Glomerular visceral epithelial cell (primary cell): Measurements from ENCODE around the gene ETFA.
A peak's percentile ranks its signal among the peaks of the same experiment; 100 is the strongest.

Source experiments
- DNase-seq: peaks from one replicate; pipeline ENCODE4 v3.0.0-alpha.2; 2016; ENCODE audit errors: extremely low spot score

The ETFA gene

DNA sequence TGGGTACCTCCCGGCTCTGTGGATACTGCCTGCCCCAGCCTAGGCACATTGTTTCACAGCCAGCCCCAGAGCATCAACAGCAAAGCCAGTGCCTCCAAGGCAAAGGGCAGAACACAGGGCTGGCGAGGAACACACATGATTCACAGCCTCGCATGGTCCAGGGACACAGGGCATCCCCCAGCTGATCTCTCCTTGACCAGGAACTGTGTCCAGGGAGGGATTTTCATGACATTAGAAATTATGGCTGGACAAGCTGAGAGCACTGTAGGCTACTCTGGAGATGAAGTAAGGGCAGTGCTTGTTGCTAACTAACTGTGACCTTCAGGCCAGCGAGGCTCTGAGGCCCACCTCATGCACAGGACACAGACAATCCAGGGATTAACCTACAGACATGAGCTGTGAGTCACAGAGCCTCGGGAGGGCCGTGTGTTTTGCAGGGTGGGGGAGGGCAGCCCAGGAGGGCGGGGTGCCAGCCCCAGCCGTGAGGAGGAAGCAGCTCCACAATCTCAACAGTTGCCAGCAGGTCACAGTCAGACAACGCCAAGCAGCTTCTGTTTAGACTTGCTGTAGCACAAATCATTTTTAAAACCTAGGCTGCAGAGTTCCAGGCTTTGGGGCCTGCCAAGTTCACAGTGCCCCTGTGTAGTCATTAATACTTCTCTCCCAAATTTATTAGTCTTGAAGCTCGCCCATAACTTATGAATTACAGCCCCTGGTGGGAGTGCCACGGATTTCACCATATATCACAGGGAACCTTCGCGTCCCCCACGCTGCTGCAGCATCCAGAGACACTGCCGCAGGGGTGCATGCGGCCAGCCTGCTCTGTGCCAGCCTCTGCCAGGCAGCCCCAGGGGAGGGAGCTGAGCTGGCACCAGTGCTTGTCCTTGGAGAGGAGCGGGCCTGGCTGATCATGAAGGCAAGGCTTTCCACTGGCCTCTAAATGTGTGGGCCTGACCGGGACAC is 114.7 kb downstream of the ETFA start:
- peak; percentile 95 for DNase-seq

DNA sequence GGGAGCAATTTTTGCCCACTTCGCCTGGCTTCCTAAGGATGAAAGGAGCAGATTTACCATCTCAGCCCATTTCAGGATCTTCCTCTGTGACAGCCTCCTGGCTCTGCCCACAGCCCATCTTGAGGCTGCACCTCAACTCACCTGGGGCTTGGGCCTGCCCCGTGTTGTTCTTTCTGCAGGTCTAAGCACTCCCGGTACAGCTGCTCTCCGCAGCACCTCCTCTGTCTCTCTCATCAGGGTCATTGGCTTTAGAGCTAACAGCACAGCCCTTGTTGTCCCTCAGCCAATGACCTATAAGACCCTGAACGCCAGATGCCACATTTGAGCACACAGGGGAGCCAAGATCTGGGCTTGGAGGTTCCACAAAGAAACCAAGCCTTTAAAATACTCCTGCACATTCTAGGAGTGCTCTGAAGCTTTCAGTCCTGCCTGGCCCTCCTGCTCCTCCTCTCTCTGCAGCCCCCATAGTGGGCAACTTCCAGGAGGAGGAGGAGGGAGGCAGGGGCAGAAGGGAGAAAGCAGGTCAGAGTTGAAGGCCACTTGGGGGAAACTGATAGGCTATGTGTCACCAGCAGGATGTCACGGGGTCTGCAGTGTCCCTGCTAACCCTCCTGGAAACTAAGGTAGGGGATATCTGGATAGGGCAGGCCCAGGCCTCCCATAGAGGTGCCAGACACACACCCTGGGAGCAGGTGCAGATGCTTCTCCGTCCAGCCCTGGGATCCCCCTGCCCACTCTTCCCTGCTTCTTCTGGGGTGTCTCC is 115.6 kb downstream of the ETFA start:
- DNase-seq, result no peak

DNA sequence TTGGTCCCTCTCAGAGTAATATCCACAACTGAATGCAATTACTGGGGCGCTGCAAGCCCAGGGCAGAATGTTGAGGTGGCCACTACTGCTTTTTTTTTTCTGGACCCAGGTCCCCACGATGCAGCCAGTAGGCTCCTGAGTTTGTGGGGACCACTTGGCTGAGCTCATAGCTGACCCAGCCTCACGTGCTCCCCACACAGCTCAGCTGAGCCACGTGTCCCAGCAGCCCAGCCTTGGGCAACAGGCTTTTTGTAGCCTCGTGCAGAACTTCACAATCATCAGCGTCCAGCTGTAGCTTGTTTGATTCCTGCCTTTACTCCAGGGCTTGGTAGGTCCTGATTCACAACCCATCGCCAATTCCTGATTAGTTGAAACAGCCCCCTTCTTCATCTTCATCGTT is 117.3 kb downstream of the ETFA start:
- no peak for DNase-seq

DNA sequence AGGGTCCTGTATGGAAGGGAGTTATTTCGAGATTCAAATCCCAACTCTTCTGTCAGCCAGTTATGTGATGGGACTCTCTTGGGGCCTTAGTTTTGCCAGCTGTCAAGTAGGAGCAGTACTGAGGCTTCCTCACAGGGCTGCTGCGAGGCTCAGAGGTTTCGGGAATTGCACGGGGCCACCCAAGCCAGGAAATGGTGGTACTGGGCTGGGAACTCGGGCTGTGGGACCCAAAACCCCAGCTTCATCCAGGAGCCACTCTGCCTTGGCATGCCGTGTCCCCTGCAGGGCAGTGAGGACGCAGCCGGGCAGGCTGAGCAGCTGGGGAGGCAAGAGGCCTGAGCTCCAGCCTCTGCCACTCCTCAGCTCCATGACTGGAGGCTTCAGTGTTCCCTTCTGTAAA is 118.6 kb downstream of the ETFA start:
- DNase-seq, result no peak

DNA sequence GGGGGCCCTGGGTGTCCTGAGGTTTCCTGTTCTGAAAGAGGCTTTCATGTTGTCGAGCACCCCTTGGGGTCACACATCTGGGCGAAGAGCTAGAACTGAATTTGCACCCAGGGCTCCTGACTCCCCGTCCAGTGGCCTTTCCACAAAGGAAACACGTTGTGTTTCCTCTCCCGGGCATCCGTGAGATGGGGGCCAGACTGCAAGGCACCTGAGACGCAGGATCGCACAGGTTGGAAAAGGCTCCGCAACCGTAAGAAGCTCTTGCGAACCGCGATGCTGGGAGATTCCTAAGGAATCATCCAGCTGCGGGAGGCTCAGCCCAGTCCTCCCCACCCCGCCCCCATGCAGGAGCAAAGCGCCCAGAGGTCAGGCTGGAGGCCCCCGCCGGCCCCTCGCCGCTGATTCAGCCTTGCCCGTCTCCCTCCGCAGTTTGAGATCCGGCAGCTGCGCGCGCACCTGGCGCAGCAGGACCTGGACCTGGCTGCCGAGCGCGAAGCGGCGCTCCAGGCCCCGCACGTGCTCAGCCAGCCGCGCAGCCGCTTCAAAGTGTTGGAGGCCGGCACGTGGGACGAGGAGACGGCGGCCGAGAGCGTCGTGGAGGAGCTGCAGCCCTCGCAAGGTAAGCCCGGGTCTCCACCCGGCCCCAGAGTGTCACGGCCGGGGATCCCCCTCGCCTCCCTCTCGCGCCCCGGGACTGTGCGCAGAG is 119.6 kb downstream of the ETFA start:
- no peak for DNase-seq

DNA sequence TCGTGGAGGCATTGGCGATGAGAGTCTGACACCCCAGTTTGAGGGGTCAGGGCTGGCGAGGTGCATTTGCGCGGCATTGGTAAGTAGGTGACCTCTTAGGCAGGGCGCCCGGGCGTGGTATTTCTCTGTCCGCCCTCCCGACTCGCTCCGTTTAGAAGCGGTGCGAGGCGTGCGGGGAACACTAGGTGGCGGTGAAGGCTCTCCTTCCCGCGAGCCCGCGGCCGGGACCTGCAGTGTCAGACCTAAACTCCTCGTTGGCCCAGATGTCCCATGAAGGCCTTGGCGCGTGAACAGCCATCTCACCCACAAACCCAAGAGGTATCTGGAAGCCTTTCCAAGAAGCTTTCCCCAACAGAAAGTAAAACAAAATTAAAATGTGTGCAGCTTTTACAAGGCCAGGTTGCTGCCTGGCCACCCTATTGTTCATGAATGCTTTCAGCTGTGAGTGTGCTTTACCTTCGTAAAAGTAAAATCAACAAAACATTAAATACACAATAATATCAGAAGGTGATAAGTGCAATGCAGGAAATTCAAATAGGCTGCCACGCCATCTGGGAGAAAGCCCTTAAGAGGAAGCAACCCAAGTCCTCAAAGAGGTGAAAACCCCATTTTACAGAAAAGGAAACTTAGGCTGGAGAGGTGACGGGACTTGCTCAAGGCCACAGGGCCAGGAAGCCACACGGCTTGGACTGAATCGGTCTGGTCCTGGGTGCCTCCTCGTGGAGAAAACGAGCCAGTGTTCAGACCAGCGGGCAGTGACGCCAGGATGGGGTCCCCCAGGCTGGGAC is 120.3 kb downstream of the ETFA start:
- DNase-seq, result peak; percentile 79

DNA sequence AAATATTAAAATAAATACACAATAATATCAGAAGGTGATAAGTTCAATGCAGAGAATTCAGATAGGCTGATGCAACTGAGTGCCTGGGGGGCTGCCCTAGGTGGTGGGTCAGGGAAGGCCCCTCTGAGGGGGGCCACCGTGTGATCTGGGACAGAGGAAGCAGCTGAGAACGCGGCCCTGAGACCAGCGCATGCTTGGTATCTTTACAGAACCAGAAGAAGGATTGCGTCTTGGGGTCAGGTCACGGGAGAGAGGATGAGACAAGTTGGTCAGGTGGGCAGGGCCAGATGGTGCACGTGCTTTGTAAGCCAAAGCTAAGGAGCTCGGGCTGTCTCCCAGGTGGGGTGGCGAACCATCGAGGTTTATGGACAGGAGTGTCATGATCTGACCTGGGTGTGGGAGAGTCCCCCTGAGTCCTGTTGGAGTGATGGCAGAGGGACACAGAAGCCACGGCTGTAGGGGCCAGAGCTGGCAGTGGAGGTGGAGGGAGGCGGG is 121.2 kb downstream of the ETFA start:
- no peak for DNase-seq

DNA sequence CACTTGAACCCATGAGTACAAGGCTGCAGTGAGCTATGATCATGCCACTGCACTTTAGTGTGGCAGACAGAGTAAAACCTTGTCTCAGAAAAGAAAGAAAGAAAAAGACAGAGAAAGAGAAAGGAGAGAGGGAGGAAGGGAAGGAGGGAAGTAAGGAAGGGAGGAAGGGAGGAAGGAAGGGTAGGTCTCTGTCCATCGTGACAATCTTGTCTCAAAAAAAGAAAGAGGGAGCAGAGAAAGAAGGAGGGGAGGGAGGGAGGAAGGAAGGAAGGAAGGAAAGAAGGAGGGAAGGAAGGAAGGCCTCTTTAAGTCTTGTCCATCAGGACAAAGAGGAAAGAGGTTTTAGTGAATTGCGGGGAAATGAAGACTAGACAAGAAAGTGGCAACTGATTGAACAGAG is 122.2 kb downstream of the ETFA start:
- no peak for DNase-seq

DNA sequence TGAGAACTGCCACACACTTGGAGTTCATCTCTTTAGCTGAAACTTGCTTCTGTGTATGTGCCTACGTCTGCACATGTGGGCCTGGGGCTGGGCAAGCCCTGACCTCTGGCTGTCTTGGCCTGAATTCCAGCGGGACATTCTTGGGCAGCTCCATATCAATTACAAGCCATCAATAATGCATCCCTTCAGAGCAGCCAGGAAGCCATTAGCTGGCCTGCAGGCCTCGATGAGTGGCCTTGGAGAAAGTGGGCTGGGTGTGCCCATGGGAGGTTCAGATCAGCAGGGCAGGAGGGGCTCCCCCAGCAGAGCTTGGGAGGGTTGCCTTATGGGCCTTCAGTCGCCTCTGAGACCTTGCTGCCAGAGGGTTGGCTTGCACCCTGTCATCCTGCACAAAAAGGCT is 124.1 kb downstream of the ETFA start:
- no peak for DNase-seq

DNA sequence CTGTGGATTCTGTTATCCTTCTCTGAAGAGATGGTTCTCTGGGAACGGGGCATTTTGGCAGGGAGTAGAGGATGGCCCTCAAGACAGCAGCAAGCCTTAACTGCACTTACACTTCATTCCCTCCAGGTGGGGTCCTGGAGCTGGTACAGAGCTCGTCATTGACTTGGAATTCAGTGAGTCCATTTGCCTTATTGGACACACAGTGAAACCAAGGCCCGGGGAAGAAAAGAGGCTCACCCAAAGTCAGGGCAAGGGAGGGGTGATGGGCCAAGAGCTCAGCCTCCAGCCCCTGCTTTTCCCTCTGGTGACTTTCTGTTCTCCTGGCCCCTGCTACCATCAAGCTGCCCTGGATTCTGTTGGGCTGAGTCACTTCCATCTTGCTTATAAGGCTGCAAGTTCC is 125.6 kb downstream of the ETFA start:
- DNase-seq, result peak; percentile 57

DNA sequence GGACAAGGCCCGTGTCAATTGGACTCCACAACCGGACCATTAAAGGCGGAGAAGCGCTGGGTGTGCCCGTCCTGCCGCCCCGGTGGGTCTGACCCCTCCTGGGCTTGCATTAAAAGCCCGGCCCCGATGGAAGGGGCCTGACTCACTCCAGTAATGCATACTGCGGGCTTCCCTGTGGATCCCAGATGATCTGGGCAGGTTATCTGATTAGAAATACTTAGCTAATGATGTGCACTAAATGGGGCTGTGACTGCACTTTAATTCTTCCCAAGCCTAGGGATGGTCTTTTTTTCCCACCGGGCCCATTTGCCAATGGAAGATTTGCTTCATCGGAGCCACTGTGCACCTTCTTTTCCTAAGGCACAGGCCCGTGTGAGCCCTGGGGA is 126.6 kb downstream of the ETFA start:
- DNase-seq, result no peak

DNA sequence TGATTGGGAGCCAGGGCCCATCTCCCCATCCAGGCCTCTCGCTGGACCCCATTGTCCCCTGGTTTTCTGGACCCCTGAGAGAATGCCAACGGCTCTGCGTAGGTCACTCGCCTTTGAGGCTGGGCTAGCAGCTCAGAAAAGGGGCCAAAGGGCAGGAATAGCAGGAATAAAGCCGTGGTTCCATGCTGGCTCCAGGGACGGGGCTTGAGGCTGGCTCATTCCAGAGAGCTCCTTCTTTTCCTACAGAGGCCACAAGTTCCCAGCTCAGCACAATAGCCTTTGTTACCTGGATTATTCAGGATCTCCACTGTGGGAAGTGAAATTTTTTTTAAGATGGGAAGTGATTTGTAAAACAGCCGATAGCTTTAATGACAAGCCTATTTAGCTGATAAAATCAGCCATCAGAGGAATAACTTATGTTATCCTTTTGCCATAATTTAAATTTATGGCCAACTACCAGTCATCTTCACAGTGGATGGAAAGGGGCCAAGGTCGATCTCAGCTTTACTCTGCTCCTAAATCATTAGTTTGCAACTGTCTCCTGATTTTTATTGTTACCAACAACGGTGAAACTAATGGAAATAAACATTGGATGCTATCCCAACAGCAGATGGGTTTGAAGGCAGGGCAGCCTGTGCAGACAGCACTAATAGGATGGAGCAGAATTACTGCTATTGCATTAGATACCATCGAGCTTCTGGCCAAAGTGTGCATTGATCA is 127.2 kb downstream of the ETFA start:
- DNase-seq, result no peak

DNA sequence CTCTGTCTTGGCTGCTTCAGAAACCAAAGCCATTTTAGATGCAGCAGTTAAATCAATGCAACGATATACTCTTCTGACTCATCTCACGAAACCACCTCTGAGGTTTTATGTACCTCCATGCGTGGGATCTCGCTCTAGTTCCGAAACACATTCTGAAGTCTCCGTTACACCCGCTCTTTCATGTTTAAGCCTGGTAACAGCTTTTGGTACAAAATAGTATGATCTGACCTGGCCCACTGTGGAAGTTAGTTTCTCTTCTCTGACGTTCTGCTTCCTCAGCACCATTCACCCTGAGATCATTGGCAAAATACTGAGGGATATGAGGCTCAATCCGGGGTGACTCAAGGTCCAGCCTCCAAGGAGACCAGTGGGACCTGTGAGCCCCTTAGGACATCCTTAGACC is 129.6 kb downstream of the ETFA start:
- DNase-seq, result no peak

DNA sequence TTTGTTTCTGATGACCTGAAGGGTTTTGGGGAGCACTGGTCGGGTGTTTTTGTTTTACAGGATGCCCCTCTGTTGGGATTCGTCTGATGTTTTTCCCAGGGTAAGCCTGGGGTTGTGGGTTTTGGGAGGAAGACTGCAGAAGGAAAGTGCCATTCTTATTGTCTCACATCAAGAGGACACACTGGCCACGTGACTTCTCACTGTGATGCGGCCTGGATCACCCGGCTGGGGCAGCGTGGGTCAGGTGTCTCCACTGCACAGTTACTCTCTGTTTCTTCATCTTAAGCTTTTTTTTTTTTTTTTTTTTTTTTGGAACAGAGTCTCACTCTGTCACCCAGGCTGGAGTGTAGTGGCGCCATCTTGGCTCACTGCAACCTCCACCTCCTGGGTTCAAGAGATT is 130.9 kb downstream of the ETFA start:
- no peak for DNase-seq

DNA sequence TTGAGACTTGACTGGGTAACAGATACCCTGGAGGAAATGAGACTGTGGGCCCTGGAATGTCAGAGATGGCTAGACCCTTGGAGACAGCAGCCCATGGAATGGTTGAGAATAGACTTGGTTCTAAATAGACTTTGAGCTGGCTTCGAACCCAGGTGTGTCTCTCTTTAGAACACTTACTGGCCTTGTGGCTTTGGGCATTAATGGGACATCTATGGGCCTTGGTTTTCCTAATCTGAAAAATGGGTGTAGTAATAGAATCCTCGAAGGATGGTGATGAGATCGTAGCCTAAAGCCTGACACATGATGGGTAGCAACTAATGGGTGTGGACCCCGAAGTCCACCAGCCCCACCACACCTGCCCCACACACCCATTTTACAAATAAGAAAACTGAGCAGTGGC is 132.2 kb downstream of the ETFA start:
- DNase-seq, result no peak

DNA sequence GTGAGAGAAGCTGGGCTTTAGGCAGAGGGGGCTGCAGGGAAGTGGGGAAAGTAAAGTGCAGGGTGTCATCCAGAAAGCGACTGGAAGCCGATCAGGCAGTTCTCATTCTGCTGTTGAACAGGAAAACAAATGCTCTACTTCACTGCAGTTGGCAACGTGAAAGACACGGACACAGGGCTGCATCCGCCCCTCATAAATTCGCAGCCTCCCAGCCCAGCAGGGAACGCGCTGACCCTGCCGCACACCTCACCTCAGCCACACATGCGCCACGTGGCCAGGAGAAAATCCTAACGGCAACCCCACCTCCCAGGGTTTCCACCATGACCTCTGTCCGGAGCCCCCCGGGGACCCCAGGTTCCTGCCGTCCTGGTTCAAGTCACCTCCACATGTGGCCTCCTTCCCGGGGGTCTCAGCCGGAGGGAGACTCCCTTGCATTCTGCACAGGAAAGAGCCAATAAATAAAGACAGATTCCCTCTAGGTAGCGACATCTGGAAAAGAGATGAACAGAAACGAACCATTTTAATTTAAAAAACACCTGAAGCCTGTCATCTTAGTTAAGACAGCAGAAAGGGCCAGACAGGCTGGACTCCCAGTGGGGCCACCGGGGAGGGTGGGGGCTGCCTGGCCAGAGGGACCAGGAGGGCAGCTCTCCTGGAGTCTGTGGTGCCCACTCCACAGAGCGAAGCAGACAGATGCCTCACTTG is 132.8 kb downstream of the ETFA start:
- no peak for DNase-seq

DNA sequence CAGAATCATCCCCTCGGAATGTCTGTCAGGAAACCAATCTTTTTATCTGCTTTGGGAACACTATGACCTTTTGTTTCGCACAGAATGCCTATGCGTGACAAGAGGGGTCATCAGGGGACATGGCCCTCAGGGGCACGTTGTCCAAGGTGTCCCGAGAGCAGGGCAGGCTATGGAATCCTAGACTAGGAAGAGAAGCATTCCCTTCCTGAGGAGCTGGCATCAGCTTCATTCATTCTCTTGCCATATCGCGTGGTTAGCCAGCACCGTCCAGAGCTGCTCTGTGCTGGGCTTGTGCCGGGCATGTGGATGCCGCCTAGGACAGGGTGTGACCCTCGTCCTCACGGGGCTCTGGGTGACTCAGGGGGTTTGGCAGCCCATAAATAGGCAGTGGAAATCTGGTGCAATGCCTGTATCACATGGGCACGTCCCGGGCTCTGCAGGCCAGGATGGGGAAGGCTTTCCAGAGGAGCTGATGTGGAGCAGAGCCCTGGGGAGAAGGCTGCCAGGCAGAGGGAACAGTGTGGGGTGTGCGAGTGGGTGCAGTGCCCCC is 133.7 kb downstream of the ETFA start:
- DNase-seq, result peak; percentile 14

DNA sequence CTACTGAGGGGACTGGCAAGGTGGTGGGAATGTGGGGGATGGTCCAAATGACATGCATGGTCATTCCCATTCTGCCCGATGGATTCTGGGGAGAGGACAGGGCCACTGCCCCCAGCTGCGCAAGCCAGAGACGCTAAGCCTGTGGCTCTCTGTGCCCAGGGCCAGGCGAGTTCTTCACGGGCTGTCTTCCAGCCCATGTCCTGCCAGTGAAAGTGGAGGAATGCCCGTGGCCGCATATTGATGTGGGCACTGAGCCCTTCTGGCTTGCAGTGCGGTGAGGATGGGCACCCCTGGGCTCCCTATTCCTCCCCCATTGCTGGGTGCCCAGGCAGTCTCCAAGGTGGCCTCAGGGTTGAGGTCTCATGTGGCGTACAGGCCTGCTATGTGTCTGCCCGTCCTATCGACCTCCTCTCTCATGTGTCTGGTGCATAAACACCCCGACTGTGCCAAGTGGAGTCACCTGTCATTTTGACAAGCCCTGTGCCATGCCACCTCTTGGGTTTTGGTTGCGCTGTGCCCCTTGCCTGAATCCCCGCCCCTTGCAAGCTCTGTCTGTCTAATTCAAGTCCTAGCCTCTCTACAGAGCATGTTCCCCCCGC is 134.7 kb downstream of the ETFA start:
- no peak for DNase-seq

DNA sequence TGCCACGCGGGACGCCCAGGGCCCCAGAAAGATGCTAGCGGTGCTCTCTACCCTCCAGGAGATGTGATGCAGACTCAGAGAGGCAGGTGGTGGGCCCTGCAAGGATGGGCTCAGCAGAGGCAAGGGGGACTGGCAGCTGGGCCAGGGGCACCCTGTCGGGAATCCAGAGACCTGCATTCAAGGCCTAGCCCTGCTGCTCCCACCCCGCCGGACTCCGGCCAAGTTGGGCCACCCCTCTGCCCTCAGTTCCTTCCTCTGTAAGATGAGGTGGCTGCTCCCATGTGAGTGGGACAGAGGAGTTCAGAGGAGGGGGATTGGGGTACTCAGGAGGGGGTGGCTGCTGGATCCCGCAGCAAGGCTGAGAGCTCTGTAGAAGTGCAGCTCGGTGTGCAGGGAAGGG is 135.2 kb downstream of the ETFA start:
- DNase-seq, result no peak
